ENCODE data around the gene STX8.

Gene STX8

GRCh38 chr17:9544221-9544620, 31.4 kb downstream of the STX8 start:
- no peak overlapping the region for H3K9ac ChIP-seq (ENCODE audit: low read length)
- no peak overlapping the region for H3K4me3 ChIP-seq (ENCODE audit: low read length)
- H3K9me3 ChIP-seq (ENCODE audit: insufficient read depth, low read length), result no peaks in the 10 kb centered on the region
- H3K27ac ChIP-seq (ENCODE audit: low read length), result no peak overlapping the region
- H3K4me1 ChIP-seq (ENCODE audit: low read length), result no peaks in the 10 kb centered on the region
- no peak overlapping the region for H3K4me2 ChIP-seq (ENCODE audit: low read length)
- no peaks in the 10 kb centered on the region for H3K79me2 ChIP-seq (ENCODE audit: low read length)
- H4K20me1 ChIP-seq (ENCODE audit: insufficient read depth, low read length), result no peaks in the 10 kb centered on the region
- H2AFZ ChIP-seq (ENCODE audit: low read depth, low read length), result no peak overlapping the region
- H3K36me3 ChIP-seq (replicated peaks; ENCODE audit: low read depth, low read length), result no peaks in the 10 kb centered on the region
- no peak for TF ChIP-seq CTCF (IDR thresholded peaks at IDR 0.05; ENCODE audit: low read depth, low read length)
- no peak for TF ChIP-seq EZH2phosphoT487 (IDR thresholded peaks at IDR 0.05; ENCODE audit: low read depth)
- no peaks in the 10 kb centered on the region for H3K27me3 ChIP-seq (ENCODE audit: low read depth, low read length)

GRCh38 chr17:9541718-9542117, 33.9 kb downstream of the STX8 start:
- H2AFZ ChIP-seq (ENCODE audit: low read depth, low read length), result no peak overlapping the region
- H3K4me1 ChIP-seq (ENCODE audit: low read length), result no peaks in the 10 kb centered on the region
- no peak overlapping the region for H3K27ac ChIP-seq (ENCODE audit: low read length)
- no peaks in the 10 kb centered on the region for H3K9me3 ChIP-seq (ENCODE audit: insufficient read depth, low read length)
- H3K4me3 ChIP-seq (ENCODE audit: low read length), result no peak overlapping the region
- no peaks in the 10 kb centered on the region for H3K79me2 ChIP-seq (ENCODE audit: low read length)
- no peaks in the 10 kb centered on the region for H3K27me3 ChIP-seq (ENCODE audit: low read depth, low read length)
- no peaks in the 10 kb centered on the region for H3K36me3 ChIP-seq (replicated peaks; ENCODE audit: low read depth, low read length)
- H3K9ac ChIP-seq (ENCODE audit: low read length), result no peak overlapping the region
- no peaks in the 10 kb centered on the region for H4K20me1 ChIP-seq (ENCODE audit: insufficient read depth, low read length)
- no peak overlapping the region for H3K4me2 ChIP-seq (ENCODE audit: low read length)
- no peak for TF ChIP-seq EZH2phosphoT487 (IDR thresholded peaks at IDR 0.05; ENCODE audit: low read depth)
- TF ChIP-seq CTCF (IDR thresholded peaks at IDR 0.05; ENCODE audit: low read depth, low read length), result no peak

GRCh38 chr17:9538626-9539025, 37.0 kb downstream of the STX8 start:
- no peaks in the 10 kb centered on the region for H3K79me2 ChIP-seq (ENCODE audit: low read length)
- no peaks in the 10 kb centered on the region for H3K27me3 ChIP-seq (ENCODE audit: low read depth, low read length)
- H2AFZ ChIP-seq (ENCODE audit: low read depth, low read length), result no peak overlapping the region
- no peaks in the 10 kb centered on the region for H3K4me1 ChIP-seq (ENCODE audit: low read length)
- H4K20me1 ChIP-seq (ENCODE audit: insufficient read depth, low read length), result no peaks in the 10 kb centered on the region
- no peak overlapping the region for H3K9ac ChIP-seq (ENCODE audit: low read length)
- no peak overlapping the region for H3K4me2 ChIP-seq (ENCODE audit: low read length)
- no peak overlapping the region for H3K4me3 ChIP-seq (ENCODE audit: low read length)
- no peaks in the 10 kb centered on the region for H3K9me3 ChIP-seq (ENCODE audit: insufficient read depth, low read length)
- H3K27ac ChIP-seq (ENCODE audit: low read length), result no peak overlapping the region
- no peaks in the 10 kb centered on the region for H3K36me3 ChIP-seq (replicated peaks; ENCODE audit: low read depth, low read length)
- no peak for TF ChIP-seq CTCF (IDR thresholded peaks at IDR 0.05; ENCODE audit: low read depth, low read length)
- no peak for TF ChIP-seq EZH2phosphoT487 (IDR thresholded peaks at IDR 0.05; ENCODE audit: low read depth)

GRCh38 chr17:9537177-9537776, 38.3 kb downstream of the STX8 start:
- Histone ChIP-seq H3K79me2 (ENCODE audit: low read length) (no peaks in the 10 kb centered on the region), H3K9ac (ENCODE audit: low read length) (no peak overlapping the region), H3K4me1 (ENCODE audit: low read length) (no peaks in the 10 kb centered on the region), H3K27ac (ENCODE audit: low read length) (no peak overlapping the region), H3K9me3 (ENCODE audit: insufficient read depth, low read length) (no peaks in the 10 kb centered on the region), H3K4me3 (ENCODE audit: low read length) (no peak overlapping the region), H3K4me2 (ENCODE audit: low read length) (no peak overlapping the region), H2AFZ (ENCODE audit: low read depth, low read length) (no peak overlapping the region), H3K36me3 (replicated peaks; ENCODE audit: low read depth, low read length) (no peaks in the 10 kb centered on the region), H4K20me1 (ENCODE audit: insufficient read depth, low read length) (no peaks in the 10 kb centered on the region), H3K27me3 (ENCODE audit: low read depth, low read length) (no peaks in the 10 kb centered on the region)
- TF ChIP-seq EZH2phosphoT487 (IDR thresholded peaks at IDR 0.05; ENCODE audit: low read depth), result no peak
- TF ChIP-seq CTCF (IDR thresholded peaks at IDR 0.05; ENCODE audit: low read depth, low read length), result no peak
